Loucy (cell line): ENCODE results near the gene TLK2.
"Not testable (repeated sequence)": the region's sequence is repeated elsewhere in the genome, so short reads cannot be mapped to it uniquely, and the experiment has no call there.

Source experiments
- H2AFZ ChIP-seq: fragments of 200-600 bp; sonication (generic); 2 replicates; pipeline ENCODE4 v1.6.0; 2016; ENCODE audit warnings: antibody characterized with exemption, mild to moderate bottlenecking, low read length, moderate library complexity
- H3F3A ChIP-seq: fragments of 200-600 bp; 2 replicates; pipeline ENCODE4 v1.6.0; 2016; ENCODE audit warnings: antibody characterized with exemption, low read depth, mild to moderate bottlenecking
- H3K27me3 ChIP-seq: fragments of 200-600 bp; sonication (generic); 2 replicates; pipeline ENCODE4 v1.6.1; 2014; ENCODE audit warnings: low read length, mild to moderate bottlenecking; ENCODE audit not compliant: insufficient read depth, poor library complexity, severe bottlenecking
- H3K36me3 ChIP-seq: fragments of 200-600 bp; sonication (generic); 2 replicates; pipeline ENCODE4 v1.6.1; 2016; ENCODE audit warnings: low read length; ENCODE audit not compliant: insufficient read depth
- H3K4me1 ChIP-seq: fragments of 200-600 bp; sonication (generic); 2 replicates; pipeline ENCODE4 v1.5.1; 2014; ENCODE audit warnings: low read length, mild to moderate bottlenecking; ENCODE audit not compliant: insufficient read depth, poor library complexity, severe bottlenecking
- H3K4me2 ChIP-seq: fragments of 200-600 bp; sonication (generic); 2 replicates; pipeline ENCODE4 v1.6.0; 2014; ENCODE audit warnings: antibody characterized with exemption, low read length, low read depth, mild to moderate bottlenecking; ENCODE audit not compliant: poor library complexity, severe bottlenecking
- H3K4me3 ChIP-seq: fragments of 200-600 bp; sonication (generic); 2 replicates; pipeline ENCODE4 v1.5.1; 2014; ENCODE audit warnings: low read length, mild to moderate bottlenecking, mixed read lengths; ENCODE audit not compliant: poor library complexity, severe bottlenecking
- H3K79me2 ChIP-seq: fragments of 200-600 bp; sonication (generic); 2 replicates; pipeline ENCODE4 v1.6.1; 2014; ENCODE audit warnings: low read length; ENCODE audit not compliant: insufficient read depth
- H3K9ac ChIP-seq: fragments of 200-600 bp; sonication (generic); 2 replicates; pipeline ENCODE4 v1.6.0; 2014; ENCODE audit warnings: mild to moderate bottlenecking, low read depth, low read length, moderate library complexity; ENCODE audit not compliant: poor library complexity, severe bottlenecking
- H3K9me2 ChIP-seq: fragments of 200-600 bp; sonication (generic); replicated peaks from 2 replicates; pipeline ENCODE4 v1.6.1; 2016; ENCODE audit warnings: low read depth, low read length, mixed read lengths
- H3K9me3 ChIP-seq: fragments of 200-600 bp; sonication (generic); 2 replicates; pipeline ENCODE4 v1.6.1; 2014; ENCODE audit warnings: mild to moderate bottlenecking, antibody characterized with exemption, low read length, low read depth; ENCODE audit not compliant: insufficient read depth
- H4K20me1 ChIP-seq: fragments of 200-600 bp; sonication (generic); 2 replicates; pipeline ENCODE4 v1.6.0; 2014; ENCODE audit warnings: antibody characterized with exemption, low read length, mild to moderate bottlenecking; ENCODE audit not compliant: insufficient read depth, poor library complexity, severe bottlenecking

TLK2 gene

DNA sequence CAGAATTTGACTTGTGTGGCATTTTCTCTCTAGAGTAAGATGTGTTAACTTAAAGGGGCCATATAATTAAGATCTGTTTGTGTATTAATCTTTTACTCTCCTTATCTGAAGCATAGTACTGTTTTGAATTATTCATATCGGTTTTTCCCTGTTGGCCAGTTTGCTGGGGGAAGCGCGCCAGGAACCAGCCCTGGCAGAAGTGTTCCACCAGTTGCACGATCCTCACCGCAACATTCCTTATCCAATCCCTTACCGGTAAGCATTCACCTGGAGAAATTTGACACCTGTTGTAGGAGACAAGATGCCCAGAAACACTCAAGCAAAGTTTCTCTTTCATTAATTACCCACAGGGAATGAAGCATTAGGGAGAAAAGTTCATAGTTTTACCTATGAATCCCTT, 45.5 kb downstream of the TLK2 start:
- H3K27me3 ChIP-seq, H2AFZ ChIP-seq, H3K4me1 ChIP-seq, H3K79me2 ChIP-seq, H3K9me2 ChIP-seq, H3K4me3 ChIP-seq, H4K20me1 ChIP-seq, H3K9ac ChIP-seq, H3F3A ChIP-seq, H3K4me2 ChIP-seq, H3K9me3 ChIP-seq: not testable (repeated sequence)
- peaks cover 36% of the 10 kb centered on the region; the same call in 1 of the 2 replicates for H3K36me3 ChIP-seq

DNA sequence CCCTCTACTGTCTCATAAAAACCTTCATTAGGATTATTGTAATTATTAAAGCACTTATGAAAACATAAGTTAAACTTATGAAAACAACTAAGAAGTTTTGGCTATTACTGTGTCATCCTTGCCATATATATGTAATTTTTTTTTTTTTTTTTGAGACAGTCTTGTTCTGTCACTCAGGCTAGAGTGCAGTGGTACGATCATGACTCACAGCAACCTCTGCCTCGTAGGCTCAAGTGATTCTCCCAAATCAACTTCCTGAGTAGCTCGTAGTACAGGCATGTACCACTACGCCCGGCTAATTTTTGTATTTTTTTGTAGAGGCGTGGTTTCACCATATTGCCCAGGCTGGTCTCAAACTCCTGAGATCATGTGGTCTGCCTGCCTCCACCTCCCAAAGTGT, 46.7 kb downstream of the TLK2 start:
- H3K9me3 ChIP-seq, H3K4me1 ChIP-seq, H3K9ac ChIP-seq, H2AFZ ChIP-seq, H3K79me2 ChIP-seq, H3K9me2 ChIP-seq, H3F3A ChIP-seq, H3K4me3 ChIP-seq, H3K4me2 ChIP-seq, H3K27me3 ChIP-seq, H4K20me1 ChIP-seq: not testable (repeated sequence)
- peaks cover 46% of the 10 kb centered on the region; the same call in 1 of the 2 replicates for H3K36me3 ChIP-seq

DNA sequence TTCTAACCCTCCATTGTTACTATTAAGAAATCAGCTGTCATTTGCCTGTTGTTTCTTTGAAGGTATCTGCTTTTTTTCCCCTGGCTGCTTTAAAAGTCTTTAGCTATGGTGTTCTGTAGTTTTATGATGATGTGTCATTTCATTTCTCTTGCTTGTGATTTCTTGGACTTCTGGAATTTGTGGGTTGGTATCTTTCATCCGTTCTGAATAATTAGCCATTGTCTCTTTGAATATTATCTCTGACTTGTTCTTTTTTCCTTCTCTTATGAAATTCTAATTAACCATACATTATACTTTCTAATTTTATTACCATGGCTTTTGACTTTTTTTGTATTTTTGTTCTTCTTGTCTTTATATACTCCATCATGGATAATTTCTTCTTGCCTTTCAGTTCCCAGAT, 52.3 kb downstream of the TLK2 start:
- H3K9me3 ChIP-seq, H3K79me2 ChIP-seq, H3K4me3 ChIP-seq, H3K4me2 ChIP-seq, H3K27me3 ChIP-seq, H3K9ac ChIP-seq, H3K4me1 ChIP-seq, H2AFZ ChIP-seq, H3F3A ChIP-seq, H3K9me2 ChIP-seq, H4K20me1 ChIP-seq: not testable (repeated sequence)
- peaks cover 29% of the 10 kb centered on the region for H3K36me3 ChIP-seq

DNA sequence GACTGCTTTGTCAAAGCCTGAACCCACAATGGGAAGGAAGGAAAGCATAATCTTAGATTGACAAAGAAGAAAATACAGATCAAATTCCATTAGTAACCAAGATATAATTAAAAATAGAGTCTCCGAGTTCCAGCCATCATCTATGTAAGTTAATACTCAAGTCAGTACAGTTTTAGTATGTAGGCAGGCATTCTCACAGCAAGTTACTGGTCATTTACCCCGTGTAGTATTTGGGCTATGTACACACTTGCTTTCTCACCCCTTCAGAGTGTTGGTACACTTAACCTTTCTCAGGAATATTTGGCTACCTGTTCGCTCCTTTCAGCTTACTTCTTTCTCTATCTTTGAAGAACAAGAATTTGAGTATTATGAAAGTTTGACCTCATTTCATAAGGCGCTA, 57.9 kb downstream of the TLK2 start:
- not testable (repeated sequence) for H3K9me3 ChIP-seq, H3K4me3 ChIP-seq, H3K4me2 ChIP-seq, H3K9me2 ChIP-seq, H3K79me2 ChIP-seq, H4K20me1 ChIP-seq, H2AFZ ChIP-seq, H3K9ac ChIP-seq, H3F3A ChIP-seq, H3K27me3 ChIP-seq, H3K4me1 ChIP-seq
- H3K36me3 ChIP-seq = peaks cover 34% of the 10 kb centered on the region

DNA sequence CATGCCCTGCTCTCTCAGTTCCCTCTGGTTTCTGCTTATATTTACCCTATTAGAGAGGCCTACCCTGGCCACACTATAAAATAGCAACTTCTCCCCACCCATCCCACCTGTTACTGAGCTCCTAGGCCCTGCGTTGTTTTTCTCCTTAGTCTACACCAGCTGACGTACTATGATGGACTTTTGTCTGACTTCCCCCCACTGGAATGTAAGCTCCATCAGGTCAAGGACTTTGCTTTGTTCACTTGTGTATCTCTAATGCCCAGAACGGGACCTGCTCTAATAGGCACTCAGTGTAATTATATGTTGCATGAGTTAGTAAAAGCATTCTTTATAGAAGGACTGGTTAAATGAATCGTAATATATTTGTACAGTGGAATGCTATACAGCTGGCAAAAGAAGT, 62.4 kb downstream of the TLK2 start:
- H3K4me2 ChIP-seq, H3K9ac ChIP-seq, H2AFZ ChIP-seq, H4K20me1 ChIP-seq, H3K4me3 ChIP-seq, H3F3A ChIP-seq, H3K9me2 ChIP-seq, H3K4me1 ChIP-seq, H3K9me3 ChIP-seq, H3K27me3 ChIP-seq: not testable (repeated sequence)
- H3K79me2 ChIP-seq = peaks cover 12% of the 10 kb centered on the region; the same call in 1 of the 2 replicates
- peaks cover 40% of the 10 kb centered on the region for H3K36me3 ChIP-seq

DNA sequence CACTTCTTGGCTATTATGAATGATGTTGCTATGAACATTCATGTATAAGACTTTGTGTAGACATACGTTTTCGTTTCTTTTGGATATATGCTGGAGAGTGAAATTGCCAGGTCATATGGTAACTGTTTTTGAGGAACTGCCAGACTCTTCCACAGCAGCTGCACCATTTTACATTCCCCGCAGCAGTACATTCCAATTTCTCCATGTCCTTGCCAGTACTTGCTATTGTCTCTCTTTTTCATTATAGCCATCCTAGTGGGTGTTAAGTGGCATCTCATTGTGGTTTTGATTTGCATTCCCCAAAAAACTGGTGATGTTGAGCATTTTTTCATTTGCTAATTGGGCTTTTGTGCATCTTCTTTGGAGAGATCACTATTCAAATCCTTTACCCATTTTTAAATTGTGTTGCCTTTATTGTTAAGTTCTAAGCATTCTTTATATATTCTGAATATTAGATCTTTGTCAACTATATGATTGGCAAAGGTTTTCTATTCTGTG, 64.7 kb downstream of the TLK2 start:
- Histone ChIP-seq H3K36me3 (peaks cover 31% of the 10 kb centered on the region), H3K79me2 (peaks cover 12% of the 10 kb centered on the region; the same call in 1 of the 2 replicates)
- not testable (repeated sequence) for H3K27me3 ChIP-seq, H3K9me2 ChIP-seq, H3F3A ChIP-seq, H3K9ac ChIP-seq, H3K4me1 ChIP-seq, H2AFZ ChIP-seq, H3K9me3 ChIP-seq, H3K4me3 ChIP-seq, H4K20me1 ChIP-seq, H3K4me2 ChIP-seq

DNA sequence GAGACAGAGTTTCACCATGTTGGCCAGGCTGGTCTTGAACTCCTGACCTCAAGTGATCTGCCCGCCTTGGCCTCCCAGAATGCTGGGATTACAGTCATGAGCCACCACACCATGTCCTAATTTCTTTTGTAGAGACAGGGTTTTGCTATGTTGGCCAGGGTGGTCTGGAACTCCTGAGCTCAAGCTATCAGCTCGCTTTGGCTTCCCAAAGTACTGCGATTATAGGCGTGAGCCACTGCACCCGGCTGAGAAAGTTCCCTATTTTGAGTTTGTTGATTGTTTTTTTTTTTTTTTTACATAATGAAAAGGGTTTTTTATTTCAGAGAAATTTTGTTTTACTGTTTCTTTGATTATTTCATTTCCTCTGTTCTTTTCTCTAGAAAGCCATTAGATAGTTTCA, 67.4 kb downstream of the TLK2 start:
- H3F3A ChIP-seq, H3K4me3 ChIP-seq, H3K9me2 ChIP-seq, H4K20me1 ChIP-seq, H3K9me3 ChIP-seq, H3K4me1 ChIP-seq, H3K4me2 ChIP-seq, H2AFZ ChIP-seq, H3K9ac ChIP-seq, H3K27me3 ChIP-seq: not testable (repeated sequence)
- peaks cover 27% of the 10 kb centered on the region for H3K36me3 ChIP-seq
- H3K79me2 ChIP-seq = peaks cover 12% of the 10 kb centered on the region; the same call in 1 of the 2 replicates
